Panc1 (cell line): Measurements from ENCODE around the gene ALLC.

Source experiments
- CTCF ChIP-seq: fragments of 450-650 bp; IDR thresholded peaks from 2 replicates; pipeline ENCODE4 v1.5.1; 2017; ENCODE audit warnings: mild to moderate bottlenecking
- SIN3A ChIP-seq: IDR thresholded peaks from 2 replicates; pipeline ENCODE4 v1.6.1; 2012; ENCODE audit warnings: low read depth, mild to moderate bottlenecking, low read length, moderate library complexity, borderline replicate concordance; ENCODE audit not compliant: insufficient read depth

DNA sequence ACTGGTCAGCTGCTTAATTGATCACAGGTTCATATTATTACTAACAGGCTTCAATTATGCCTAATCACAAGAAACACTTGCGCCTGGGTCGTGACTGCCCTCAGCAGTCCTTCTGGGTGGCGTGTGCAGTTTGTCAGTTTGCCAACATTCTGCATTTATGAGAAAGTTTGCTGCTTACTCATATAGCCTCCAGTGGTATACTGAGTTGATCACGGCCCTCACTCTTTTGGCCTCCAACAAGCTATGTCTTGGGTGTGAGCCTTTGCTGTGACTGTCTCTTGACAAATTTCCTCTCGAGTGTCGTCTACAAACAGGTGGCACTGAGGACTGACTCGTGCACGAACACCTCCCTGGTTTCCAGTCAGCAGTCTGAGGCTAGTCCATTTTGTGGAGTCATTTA lies 72.6 kb downstream of the ALLC start:
- TF ChIP-seq CTCF = no peak
- no peak for TF ChIP-seq SIN3A
